Stimulated activated CD4-positive, alpha-beta T cell treated with anti-CD3 and anti-CD28 coated beads, Interleukin-2, amount 100 ng/mL, for 24 hours (primary cell): ENCODE results near the gene TRIM25.

Experiments
- DNase-seq, 2 donors: peaks; one replicate each; pipeline ENCODE4 v3.0.0-alpha.2; 2020

TRIM25 gene

DNA sequence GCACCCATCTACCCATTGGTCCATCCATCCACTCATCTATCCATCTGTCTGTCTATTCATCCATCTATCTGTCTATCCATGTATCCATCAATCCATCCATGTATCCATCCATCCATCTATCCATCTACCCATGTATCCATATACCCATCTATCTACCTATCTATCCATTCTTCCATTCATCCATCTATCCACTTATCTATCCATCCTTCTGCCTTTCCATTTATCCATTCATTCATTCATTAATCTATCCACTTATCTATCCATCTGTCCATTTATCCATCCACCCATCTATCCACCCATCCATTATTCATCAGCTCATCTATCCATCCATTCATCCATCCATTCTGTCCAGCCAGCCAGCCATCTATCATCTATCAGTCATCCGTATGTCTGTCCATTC is 21.5 kb downstream of the TRIM25 start:
- no peak for DNase-seq

DNA sequence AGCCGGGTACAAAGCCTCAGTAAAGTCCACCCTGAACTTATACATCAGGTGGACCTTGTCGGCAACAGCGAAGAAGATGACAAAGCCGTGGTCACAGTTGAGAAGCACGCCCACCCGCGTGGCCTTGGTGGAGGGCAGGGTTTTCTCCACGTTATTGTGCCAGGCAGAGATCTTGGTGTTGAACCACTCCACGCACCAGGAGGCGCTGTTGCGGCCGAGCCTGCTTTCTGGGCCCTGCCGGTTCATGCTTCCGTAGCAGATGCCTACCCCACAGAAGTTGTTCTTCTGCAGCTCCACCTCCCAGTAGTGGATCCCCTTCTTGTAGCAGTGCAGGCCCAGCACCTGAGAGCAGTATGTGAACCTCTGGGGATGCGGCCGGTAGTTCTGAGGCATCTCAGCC is 22.1 kb downstream of the TRIM25 start:
- peak; percentile 66 to 70 for DNase-seq

DNA sequence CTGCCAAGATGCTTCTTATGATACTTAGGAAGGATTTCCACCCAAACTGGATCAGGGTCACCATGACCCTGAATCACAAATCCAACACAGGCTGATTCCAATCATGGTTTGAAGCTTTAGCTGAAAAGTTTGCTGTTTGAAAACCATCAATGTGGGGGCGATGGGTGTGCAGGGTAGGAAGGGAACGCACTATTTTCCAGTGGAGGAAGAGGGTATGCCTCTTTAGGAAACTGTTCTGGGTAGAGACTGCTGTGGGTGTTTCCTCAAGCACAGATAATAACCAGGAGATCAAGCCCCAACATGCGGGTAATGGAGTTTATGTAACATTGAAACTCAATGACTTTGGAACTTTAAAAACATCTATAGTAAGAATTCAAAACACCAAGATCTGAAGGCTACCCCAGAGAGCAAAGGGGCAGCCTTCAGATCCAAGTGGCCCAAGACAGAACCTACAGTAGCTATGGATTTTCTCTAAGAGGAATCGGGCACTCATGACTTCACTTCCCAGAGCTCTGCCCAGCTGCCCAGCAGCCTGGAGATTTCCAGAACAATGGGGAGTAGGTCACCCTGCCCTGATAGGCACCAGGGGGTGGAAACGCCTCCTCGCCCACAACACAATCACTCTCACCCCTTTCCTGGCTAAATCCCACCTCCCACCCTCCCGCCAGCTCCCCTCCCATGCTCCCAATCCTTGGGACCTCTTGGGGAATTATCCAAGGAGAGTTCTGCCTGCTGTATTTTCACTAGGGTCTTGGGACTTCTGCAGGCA is 22.8 kb downstream of the TRIM25 start:
- DNase-seq = no peak

DNA sequence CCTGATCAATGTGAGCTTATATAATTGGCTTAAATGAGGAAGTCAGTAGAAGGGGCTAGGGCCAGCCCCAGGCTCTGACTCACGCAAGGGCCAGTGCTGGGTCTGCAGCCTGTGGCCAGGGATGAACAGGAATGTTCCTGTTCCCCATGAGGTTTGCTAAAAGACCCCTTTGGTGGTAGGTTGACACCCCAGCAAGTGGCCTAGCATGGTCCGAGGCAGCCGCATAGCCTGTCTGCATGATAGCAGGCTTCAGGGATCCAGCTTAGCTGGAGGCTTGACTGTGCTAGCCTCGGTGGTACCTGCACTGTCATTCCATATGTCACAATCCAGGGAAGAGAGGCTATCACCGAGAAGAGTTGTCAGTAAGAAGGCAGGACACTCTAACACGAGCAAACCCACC is 23.5 kb downstream of the TRIM25 start:
- no peak for DNase-seq

DNA sequence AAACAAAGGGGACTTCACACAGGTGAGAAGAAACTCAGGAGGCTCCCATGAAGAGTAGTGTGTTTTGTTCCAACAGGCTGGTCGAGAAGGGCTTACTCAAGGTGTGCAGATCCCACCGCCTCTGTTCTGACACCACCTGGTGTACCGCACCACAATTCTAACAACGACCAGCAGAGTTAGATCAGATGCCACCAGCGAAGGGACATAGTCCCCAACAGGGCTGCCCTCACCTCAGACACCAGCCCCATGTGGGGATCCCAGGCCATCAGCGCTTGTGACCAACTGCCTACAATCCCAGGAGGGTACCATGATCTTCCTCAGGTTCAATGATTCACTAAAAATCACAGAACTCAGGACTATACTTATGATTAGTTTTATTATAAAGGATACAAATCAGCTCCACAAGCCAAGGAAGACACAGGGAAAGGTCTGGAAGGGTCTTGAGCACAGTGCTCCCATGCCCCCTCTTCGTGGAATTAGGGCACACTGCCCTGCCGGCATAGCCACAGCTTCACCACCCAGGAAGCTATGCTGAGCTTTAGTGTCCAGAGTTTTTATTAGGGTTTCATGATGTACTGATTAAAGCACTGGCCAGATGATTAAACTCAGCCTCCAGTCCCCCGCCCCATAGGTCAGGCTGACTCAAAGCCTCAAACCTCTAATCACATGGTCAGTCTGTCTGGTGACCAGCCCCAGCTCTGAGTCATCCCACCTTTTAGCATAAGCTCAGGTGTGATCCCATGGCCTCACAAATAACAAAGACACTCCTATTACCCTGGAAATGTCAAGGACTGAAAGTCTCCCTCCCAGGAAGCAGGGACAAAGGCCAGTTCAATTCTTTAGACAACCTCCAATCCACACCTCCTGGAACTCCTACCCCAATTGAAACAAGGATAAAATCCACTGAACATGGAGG is 26.0 kb downstream of the TRIM25 start:
- no peak for DNase-seq

DNA sequence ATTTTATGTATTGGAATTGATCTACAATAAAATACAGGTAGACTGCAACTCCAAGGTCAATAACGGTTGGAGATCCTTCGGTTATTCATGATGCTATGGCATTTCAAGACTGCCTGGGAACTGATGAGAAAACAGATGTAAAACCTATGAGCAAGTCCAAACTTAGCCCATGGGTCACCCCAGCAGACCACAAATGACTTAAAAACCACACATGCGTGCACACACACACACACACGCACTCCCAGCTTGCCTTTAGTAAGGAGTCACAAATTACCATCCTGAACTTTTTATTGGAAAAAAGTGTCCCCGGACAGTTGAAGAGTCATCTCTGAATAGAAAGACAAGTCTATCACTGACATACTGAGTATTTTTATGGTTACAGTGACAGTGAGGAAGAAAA is 26.7 kb downstream of the TRIM25 start:
- DNase-seq = no peak

DNA sequence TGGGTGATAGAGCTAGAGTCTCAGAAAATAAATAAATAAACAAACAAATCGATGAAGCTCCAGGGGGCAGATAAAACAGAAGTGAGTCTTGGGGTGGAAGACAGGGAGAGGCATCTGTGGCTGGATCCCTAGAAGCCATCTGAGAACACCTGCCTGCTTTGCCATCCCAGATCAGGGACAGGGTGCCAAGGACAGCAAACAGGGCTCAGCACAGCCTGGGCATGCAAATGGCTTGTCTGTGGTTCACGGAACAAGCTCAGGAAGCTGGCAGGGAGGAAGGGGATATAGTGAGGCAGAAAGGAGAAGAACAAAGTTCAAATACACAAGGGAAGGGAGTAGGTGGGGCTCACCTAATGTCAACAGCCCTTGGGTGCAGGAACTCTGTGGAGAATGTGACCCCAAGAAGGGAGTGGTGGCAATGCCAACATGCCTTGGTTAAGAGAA is 27.5 kb downstream of the TRIM25 start:
- no peak for DNase-seq

DNA sequence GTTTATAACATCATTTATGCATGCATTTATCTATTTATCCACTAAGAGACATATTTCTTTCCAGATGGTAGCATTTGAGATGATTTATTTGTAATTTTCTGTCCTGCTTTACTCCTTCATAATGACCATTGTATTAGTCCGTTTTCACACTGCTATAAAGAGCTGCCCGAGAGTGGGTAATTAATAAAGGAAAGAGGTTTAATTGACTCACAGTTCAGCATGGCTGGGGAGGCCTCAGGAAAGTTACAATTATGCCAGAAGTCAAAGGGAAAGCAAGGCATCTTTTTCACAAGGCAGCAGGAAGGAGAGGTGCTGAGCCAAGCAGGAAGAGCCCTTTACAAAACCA is 28.6 kb downstream of the TRIM25 start:
- DNase-seq = no peak

DNA sequence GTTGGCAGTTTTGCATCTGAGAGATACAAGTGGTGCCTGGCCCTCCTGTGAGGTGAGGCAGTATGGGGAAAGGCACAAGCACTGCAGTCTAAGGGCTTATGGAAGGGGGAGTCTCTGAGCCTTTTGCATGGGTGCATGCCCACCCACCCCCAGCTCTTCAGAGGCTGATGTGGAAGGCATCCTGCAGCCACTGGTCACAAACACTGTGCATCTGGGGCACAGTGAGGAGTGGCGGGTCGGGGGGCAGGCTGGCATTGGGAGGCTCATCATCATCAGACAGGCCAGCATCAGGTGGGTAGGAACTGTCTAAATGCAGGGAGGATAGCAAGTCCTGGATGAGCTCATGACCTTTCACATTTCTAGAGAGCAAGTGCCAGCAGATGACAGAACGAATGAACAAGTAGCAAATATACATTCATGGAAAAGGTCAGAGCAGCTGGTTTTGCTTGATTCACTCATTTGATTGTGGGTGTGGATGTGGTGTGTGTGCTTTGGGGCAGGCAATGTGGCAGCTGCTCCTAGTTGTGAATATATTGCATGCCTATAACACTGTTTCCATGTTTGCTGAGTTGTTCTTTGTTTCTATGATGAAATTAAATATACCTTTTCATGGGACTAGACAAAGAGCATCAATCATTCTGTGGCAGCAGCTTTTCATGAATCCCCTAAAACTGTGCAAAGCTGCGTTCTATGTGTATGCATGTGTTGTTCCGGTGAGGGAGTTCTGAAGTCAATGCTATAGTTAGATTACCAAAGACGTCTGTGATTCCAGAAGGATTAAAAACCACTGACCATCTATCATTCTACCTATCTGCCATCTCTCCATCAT is 29.2 kb downstream of the TRIM25 start:
- DNase-seq = no peak

DNA sequence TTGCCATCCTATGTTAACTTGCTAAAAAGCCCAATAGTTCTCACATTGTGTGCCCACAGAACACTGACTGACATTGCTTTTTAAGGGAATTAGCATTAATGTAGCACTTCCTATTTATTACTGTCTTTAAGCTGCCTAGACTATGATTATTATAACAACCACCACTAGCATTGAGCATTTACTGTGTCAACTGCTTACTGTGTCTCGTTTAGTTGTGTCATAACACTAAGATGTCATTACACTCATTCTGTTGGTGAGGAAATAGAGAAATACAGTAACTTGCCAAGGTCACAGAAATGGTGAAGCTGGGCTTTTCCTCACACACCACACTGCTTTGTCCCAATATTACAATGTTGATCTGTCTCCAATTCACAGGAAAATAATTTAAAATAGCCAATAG is 30.2 kb downstream of the TRIM25 start:
- no peak for DNase-seq

DNA sequence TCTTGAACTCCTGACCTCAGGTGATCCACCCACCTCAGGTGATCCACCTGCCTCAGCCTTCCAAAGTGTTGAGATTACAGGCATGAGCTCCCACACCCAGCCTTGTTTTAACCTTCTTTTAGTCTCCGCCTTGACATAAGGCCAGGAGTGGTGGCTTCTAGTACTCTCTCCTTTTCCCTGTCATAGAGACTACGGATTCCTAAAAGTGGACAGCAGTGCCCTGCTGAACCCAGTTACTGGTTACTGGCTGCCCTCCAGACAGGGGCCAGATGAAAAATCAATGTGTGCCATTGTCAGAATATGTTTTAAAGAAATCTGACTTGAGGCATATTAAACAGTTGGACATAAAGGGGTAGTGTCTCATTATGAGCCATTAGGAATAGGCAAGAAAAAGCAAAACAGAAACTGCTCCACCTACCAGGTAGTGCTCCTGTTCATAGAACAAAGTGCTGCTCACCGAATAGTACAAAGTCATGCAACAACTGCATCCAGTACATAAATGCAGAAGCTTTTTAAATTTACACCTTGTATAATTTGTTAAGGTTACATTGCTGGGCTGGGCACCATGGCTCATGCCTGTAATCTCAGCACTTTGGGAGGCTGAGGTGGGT is 32.1 kb downstream of the TRIM25 start:
- DNase-seq = no peak

DNA sequence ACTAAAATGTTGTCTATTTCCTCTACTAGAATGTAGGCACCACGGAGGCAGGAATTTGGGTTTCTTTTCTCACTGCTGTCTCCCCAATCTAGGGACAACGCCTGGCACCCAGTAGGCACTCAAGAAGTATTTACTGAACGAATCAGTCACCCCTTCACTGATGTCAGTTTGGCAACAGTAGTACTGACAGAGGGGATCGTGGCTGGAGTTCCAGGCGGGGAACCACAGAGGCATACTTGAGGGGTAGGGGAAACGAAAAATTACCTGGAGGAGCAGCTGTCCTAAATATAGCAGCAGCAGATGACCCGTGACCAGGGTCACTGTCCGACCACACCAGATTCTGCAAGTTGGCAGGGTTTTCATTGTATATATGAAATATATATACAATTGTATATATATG is 33.3 kb downstream of the TRIM25 start:
- no peak for DNase-seq

DNA sequence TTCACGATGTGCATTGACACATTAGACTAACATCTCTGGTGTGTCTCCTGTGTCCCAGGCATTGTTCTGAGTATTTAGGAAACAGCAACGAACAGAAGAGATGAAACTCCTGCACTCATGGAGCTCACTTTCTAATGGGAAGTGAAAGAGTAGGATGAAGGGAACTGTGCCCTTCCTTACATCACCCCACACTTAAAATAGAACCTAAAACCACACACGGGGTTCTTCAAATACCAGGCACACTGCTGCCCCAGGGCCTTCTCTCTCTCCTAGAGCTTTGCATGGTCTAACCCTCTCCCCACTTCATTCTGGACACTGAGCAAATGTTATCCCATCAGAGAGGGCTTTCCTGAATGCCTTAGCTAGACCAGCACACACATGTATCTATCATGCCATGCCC is 33.7 kb downstream of the TRIM25 start:
- DNase-seq = no peak

DNA sequence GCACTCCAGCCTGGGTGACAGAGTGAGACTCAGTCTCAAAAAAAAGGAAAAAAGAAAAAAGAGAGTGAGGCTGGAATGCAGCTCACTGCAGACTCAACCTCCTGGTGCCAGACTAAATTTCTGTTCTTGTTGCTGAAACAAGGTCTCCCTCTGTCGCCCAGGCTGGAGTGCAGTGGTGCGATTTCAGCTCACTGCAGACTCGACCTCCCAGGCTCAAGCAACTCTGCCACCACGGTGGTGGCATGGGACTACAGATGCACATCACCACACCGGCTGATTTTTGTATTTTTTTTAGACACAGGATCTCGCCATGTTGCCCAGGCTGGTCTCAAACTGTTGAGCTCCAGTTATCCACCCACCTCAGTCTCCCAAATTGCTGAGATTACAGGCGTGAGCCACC is 34.6 kb downstream of the TRIM25 start:
- no peak for DNase-seq

DNA sequence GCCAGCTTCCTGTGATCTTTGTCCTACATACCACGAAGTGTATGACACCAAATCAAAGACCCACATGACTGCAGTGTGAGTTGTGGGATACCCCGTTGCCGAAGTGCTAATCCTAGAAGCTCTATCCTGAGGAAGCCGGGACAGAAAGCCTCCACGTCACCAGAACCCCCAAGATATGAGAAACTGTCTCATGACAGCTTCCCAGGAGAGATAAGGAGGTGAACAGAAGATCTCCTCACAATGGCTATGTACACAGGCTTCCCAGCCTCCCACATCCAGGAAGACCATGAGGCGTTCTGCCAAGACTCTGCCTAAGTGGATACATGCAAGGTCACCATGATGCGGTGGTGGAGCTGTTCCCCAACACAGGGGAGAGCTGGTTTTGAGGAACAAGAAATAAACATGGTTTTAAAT is 37.1 kb downstream of the TRIM25 start:
- no peak for DNase-seq

DNA sequence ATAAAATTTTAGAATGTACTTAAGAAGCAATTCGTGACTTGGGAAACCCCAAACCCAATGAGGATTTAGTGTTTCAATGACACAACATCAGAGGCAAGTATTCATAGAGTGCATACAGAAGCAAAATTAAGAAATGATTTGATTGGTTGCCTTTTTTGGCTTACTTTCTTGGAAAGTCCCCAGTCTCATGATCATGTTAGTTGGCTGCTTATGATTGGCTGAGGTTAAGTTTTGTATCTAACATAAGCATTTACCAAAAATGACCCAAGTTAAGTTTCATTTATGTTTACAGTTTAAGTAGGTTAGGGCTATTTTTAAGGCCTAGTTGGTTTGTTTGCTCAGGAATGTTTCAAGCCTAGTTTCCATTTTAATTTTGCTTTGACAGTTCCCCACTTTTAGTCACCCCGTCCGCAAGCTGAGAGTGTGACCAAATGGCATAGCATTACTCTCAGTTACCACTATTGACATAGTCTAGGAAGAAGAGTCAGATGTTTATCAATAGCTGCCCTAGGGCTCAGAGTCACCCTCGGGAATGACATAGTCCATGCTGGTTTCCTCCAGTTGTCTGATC is 43.7 kb downstream of the TRIM25 start:
- no peak for DNase-seq

DNA sequence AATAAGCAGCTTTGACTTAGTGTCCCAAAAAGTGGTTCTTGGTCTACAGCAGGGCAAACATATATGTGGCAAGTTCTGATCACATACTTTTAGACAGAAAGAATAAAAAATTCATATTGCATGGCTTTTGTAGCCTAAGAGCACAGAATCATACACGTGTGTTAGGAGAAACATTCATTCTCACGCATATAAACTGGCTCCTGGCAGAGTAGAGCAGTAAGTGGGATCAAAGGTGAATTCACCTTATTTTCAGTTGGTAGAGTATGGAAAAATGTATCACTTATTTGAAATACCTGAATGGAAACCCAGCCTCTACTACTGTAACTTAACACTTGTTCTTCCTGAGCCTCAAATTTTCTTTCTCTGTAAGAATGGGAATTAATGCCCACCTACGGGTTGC is 45.1 kb downstream of the TRIM25 start:
- DNase-seq = no peak

DNA sequence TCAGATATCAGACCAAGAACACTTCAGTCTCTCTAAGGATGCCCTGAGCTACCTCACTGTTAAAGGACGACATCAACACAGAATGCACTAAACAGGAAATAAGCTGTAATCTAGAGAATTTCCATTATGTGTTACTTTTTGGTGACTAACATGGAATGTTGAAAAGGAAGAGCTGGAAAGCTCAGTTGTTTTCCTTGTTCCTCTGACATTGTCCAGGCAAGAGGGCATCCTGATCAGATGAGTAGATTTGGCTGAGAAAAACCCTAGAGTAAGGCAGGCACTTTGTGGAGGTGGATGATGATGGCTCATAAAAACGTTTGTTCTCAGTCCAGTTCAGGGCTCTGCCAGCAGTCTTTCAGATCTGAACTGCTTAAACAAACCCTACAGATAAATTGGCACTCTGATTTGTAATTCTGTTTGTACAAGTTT is 45.9 kb downstream of the TRIM25 start:
- no peak for DNase-seq

DNA sequence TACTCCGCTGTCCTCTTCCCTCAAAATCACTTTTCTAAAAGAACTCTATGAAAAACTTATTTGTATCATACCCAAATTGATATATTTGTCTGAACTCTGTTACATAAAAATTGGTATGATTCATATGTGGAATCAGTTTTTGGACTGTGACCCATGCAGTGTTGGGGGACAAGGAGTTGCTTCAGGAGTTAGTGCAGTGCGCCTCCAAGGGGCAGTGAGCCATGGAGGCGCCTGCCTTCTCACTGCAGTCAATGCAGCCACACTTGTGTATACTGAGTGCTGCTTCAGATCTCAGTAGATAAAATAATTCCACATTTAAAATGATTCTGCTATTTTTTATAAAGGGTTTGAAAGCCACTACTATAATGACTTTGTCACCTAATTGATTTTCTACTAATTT is 47.4 kb downstream of the TRIM25 start:
- DNase-seq = no peak

DNA sequence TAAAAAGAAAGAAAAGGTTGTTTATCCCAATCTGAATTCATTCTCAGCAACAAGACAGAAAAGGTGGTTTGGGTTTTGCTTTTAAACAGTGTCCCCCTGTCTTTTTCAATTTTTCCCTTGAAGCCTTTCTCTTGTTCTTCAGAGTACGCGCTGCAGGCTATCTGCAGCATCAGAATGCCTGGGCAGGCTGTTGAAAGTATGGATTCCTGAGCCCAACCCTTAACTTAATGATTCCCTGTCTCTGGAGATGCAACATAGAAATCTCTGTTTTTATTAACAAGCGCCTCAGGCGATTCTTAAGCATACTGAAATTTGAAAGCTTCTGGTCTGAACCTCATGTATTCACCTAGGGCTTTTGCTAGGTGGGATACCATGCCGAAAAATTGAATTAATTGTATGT is 47.8 kb downstream of the TRIM25 start:
- no peak for DNase-seq

DNA sequence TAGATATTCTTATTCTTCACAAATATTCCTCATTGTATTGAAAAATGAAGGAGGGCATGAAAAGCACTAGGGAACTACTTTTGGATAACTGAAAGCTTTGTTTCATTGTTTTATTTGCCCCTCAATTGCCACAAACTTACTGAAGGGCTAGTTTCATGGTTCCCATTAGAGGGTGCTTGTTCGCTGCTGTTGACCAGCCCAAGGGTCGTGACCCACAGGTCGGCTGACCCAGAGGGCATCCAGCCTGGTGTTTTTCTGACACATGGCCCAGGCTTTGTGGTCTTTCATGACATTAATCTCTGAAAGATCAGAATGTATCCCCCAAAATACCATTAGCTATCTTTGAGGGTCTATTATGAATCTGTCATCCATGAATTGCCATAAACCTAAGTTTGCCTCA is 49.9 kb downstream of the TRIM25 start:
- no peak for DNase-seq

DNA sequence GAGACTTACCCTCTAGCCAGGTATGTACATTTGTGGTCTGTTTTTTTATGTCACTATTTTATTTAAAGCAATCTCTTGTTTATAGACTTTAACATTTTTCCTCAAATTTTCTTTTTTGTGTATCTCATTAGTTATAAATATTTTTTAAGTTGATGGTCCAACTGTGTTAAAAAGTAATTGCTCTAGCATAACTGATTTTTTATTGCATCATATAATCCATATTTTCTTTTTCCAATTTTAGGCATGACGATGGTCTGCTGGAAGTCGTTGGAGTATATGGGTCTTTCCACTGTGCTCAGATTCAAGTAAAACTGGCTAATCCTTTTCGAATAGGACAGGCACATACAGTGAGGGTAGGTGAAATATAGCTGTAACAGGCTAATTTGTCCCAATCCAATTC is 52.0 kb downstream of the TRIM25 start:
- DNase-seq = no peak

DNA sequence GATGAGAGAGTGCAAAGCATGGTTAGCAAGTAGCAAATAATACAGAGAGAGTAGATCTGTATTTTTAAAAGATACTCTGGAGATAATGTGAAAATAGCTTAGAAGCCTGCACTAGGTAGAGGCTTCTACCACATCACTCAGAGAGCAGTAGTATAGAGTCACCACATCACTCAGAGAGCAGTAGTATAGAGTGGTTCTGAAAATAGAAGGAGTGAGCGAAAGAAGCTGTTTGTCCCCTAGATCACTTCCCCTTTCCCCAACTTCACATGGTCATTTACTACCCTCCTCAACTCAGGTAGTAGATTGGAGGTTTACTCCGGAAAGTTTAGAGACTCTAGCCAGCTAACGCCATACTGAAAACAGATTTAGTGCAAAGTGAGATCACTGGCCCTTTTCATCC is 62.8 kb downstream of the TRIM25 start:
- DNase-seq = no peak
